Measurements from ENCODE around the gene PSMB11.

PSMB11 gene

DNA sequence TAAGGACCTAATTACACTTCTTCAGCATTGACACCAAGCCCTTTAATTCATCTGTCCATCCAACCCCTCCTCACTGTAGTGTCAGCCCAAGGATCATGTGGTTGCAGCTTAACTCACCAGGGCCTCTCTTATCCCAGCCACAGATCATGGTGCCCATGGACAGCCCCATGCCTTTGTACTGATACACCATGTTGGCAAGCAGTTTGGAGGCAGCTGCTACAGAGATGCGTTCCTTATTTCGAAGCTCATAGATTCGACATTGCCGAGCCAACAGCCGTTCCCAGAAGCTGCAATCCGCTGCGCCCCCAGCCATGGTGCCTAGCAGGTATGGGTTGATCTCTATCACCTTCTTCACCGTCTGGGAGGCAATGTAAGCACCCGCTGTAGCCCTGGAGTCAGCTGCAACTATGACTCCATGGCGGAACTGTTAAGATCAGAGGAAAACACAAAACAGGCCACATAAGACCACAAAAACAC is 8.7 kb upstream of the PSMB11 start:
- no peak overlapping the region for H2AK5ac ChIP-seq (ENCODE audit: low read length)
- peaks cover 10% of the 10 kb centered on the region for H3K36me3 ChIP-seq (ENCODE audit: control insufficient read depth, insufficient read depth, low read length)
- H2BK15ac ChIP-seq (replicated peaks; ENCODE audit: low read depth): no peak overlapping the region
- H3K18ac ChIP-seq (ENCODE audit: low read length): no peak overlapping the region
- no peak overlapping the region for H3K27ac ChIP-seq (ENCODE audit: low read depth, low read length)
- peak overlapping the region; percentile 96 for H3K4me2 ChIP-seq (ENCODE audit: low read length)
- H3K4me3 ChIP-seq (ENCODE audit: low read length): no peak overlapping the region
- no peak overlapping the region for H4K8ac ChIP-seq (ENCODE audit: low read depth, low read length)
- H4K5ac ChIP-seq (ENCODE audit: low read length): no peak overlapping the region
- H2BK120ac ChIP-seq (ENCODE audit: low read depth, low read length): no peak overlapping the region
- no peak overlapping the region for H3K4ac ChIP-seq (ENCODE audit: low read depth, low read length)
- H3K79me2 ChIP-seq (ENCODE audit: control insufficient read depth, insufficient read depth, low read length): peaks cover 26% of the 10 kb centered on the region
- H3K56ac ChIP-seq (ENCODE audit: low read length): peak overlapping the region; percentile 98
- H2BK5ac ChIP-seq (ENCODE audit: low read length): no peak overlapping the region
- no peaks in the 10 kb centered on the region for H3K27me3 ChIP-seq (ENCODE audit: insufficient read depth, low read length, poor library complexity)
- WGBS (ENCODE audit: extremely low coverage, insufficient coverage, low lambda C conversion rate): no CpG with 5 or more reads among the region's 10 CpGs
- no peak overlapping the region for H3K23ac ChIP-seq (ENCODE audit: low read length)
- peak overlapping the region; percentile 99 for H3K9ac ChIP-seq (ENCODE audit: low read length)
- H3K4me1 ChIP-seq (ENCODE audit: control insufficient read depth, low read depth, low read length): peaks cover 2% of the 10 kb centered on the region
- H3K79me1 ChIP-seq (ENCODE audit: low read length): peaks cover 14% of the 10 kb centered on the region
- no peak for DNase-seq

DNA sequence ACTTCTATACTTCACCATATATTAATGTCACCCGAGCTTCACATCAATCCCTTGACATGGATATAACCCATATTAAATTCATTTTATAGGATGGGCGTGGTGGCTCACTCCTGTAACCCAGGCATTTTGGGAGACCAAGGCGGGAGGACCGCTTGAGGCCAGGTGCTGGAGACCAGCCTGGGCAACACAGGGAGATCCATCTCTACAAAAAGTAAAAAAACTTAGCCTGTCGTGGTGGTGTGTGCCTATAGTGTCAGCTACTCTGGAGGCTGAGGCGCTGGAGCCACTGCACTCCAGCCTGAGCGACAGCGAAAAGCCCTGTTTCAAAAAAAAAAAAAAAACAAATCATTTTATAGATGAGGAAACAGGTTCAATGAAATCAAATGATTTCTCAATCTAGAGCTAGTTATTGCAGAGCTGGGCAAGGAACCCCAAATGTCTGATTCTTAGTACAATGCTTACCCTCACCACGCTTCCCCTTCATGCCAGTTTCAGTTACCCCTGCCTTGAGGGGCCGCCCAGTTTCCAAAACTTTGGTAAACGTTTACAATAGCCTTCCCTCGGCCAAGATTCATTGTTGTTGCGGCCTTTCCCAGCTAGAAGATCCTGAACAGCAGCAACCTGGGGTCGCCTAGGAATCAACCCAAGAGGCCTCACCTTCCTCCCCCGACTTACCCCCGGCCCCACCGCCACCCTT is 8.1 kb upstream of the PSMB11 start:
- peak overlapping the region; percentile 97 for H3K18ac ChIP-seq (ENCODE audit: low read length)
- H3K4me1 ChIP-seq (ENCODE audit: control insufficient read depth, low read depth, low read length): peaks cover 2% of the 10 kb centered on the region
- H4K5ac ChIP-seq (ENCODE audit: low read length): no peak overlapping the region
- WGBS (ENCODE audit: extremely low coverage, insufficient coverage, low lambda C conversion rate): 100% methylated on average over 1 of the region's 17 CpGs
- H3K4me2 ChIP-seq (ENCODE audit: low read length): peak overlapping the region; percentile 96
- H3K4me3 ChIP-seq (ENCODE audit: low read length): peak overlapping the region; percentile 94
- peak overlapping the region; percentile 66 for H3K23ac ChIP-seq (ENCODE audit: low read length)
- H2BK5ac ChIP-seq (ENCODE audit: low read length): peak overlapping the region; percentile 93
- H4K8ac ChIP-seq (ENCODE audit: low read depth, low read length): peak overlapping the region; percentile 90
- peak overlapping the region; percentile 54 for H3K27ac ChIP-seq (ENCODE audit: low read depth, low read length)
- peaks cover 7% of the 10 kb centered on the region for H3K36me3 ChIP-seq (ENCODE audit: control insufficient read depth, insufficient read depth, low read length)
- H3K79me1 ChIP-seq (ENCODE audit: low read length): peaks cover 10% of the 10 kb centered on the region
- H3K79me2 ChIP-seq (ENCODE audit: control insufficient read depth, insufficient read depth, low read length): peaks cover 23% of the 10 kb centered on the region
- no peaks in the 10 kb centered on the region for H3K27me3 ChIP-seq (ENCODE audit: insufficient read depth, low read length, poor library complexity)
- peak overlapping the region; percentile 98 for H3K56ac ChIP-seq (ENCODE audit: low read length)
- H2AK5ac ChIP-seq (ENCODE audit: low read length): peak overlapping the region; percentile 90
- H2BK120ac ChIP-seq (ENCODE audit: low read depth, low read length): peak overlapping the region; percentile 68
- H3K4ac ChIP-seq (ENCODE audit: low read depth, low read length): peak overlapping the region; percentile 99
- no peak overlapping the region for H2BK15ac ChIP-seq (replicated peaks; ENCODE audit: low read depth)
- peak overlapping the region; percentile 99 for H3K9ac ChIP-seq (ENCODE audit: low read length)
- DNase-seq: no peak

DNA sequence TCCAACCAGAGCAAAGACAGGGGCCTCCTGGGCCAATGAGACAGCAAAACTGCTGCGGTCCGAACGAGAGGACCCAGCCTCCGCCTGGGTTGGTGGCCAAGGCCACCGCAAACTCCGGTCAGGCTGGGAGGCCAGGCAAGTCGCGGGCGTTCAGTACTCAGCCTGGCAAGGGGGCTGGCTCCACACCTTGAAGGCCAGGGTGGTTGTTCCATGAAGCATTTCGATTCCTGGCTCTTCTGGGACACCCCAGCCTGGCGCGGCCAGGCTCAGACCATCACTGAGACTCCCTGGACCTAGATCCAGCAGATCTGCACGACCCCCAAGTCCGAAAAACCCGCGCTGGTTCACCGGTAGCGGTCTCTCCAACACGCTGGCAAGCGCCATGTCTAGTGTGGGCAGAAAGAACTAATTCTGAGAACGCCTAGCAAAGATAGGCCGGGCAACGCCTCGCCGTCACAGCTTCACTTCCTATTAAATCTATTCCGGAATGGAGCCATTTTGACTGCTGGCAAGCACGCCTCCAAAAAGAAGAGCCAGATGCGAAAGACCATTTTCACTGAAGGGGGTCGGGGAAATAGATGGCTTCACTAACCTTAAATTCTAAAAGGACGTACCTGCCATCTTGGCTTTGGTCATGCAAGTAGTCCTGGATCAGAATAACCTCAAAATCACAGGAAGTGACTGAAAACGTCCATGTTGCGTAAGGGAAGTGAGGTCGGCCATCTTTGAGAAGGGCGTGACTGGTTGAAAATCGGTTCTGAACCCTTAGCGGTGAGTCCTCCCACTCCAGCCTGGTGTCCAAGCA is 7.3 kb upstream of the PSMB11 start, which contains the start of gene PSMB5:
TSS of gene PSMB5 (minus strand) at position 403 of the 805 bp plus-strand sequence. CDS start at position 384, 19 bp downstream.
- Histone ChIP-seq H3K18ac (ENCODE audit: low read length) (peak within 1 kb of the TSS; percentile 97), H3K36me3 (ENCODE audit: control insufficient read depth, insufficient read depth, low read length) (peaks cover 5% of the 10 kb centered on the region), H3K27me3 (ENCODE audit: insufficient read depth, low read length, poor library complexity) (no peaks in the 10 kb centered on the region), H3K27ac (ENCODE audit: low read depth, low read length) (peak within 1 kb of the TSS; percentile 62), H3K4ac (ENCODE audit: low read depth, low read length) (peak within 1 kb of the TSS; percentile 99), H3K4me2 (ENCODE audit: low read length) (peak within 1 kb of the TSS; percentile 96), H3K79me1 (ENCODE audit: low read length) (peaks cover 10% of the 10 kb centered on the region), H4K8ac (ENCODE audit: low read depth, low read length) (peak within 1 kb of the TSS; percentile 90), H2AK5ac (ENCODE audit: low read length) (peak within 1 kb of the TSS; percentile 90), H2BK120ac (ENCODE audit: low read depth, low read length) (peak within 1 kb of the TSS; percentile 68), H3K9ac (ENCODE audit: low read length) (peak within 1 kb of the TSS; percentile 99), H2BK5ac (ENCODE audit: low read length) (peak within 1 kb of the TSS; percentile 100), H3K23ac (ENCODE audit: low read length) (peak within 1 kb of the TSS; percentile 66), H3K79me2 (ENCODE audit: control insufficient read depth, insufficient read depth, low read length) (peaks cover 19% of the 10 kb centered on the region), H2BK15ac (replicated peaks; ENCODE audit: low read depth) (no peak within 1 kb of the TSS), H3K4me1 (ENCODE audit: control insufficient read depth, low read depth, low read length) (peaks cover 2% of the 10 kb centered on the region), H3K56ac (ENCODE audit: low read length) (peak within 1 kb of the TSS; percentile 98), H3K4me3 (ENCODE audit: low read length) (peak within 1 kb of the TSS; percentile 94), H4K5ac (ENCODE audit: low read length) (peak within 1 kb of the TSS; percentile 7)
- peak; percentile 99 for DNase-seq
- WGBS (ENCODE audit: extremely low coverage, insufficient coverage, low lambda C conversion rate): no CpG with 5 or more reads among the region's 36 CpGs

DNA sequence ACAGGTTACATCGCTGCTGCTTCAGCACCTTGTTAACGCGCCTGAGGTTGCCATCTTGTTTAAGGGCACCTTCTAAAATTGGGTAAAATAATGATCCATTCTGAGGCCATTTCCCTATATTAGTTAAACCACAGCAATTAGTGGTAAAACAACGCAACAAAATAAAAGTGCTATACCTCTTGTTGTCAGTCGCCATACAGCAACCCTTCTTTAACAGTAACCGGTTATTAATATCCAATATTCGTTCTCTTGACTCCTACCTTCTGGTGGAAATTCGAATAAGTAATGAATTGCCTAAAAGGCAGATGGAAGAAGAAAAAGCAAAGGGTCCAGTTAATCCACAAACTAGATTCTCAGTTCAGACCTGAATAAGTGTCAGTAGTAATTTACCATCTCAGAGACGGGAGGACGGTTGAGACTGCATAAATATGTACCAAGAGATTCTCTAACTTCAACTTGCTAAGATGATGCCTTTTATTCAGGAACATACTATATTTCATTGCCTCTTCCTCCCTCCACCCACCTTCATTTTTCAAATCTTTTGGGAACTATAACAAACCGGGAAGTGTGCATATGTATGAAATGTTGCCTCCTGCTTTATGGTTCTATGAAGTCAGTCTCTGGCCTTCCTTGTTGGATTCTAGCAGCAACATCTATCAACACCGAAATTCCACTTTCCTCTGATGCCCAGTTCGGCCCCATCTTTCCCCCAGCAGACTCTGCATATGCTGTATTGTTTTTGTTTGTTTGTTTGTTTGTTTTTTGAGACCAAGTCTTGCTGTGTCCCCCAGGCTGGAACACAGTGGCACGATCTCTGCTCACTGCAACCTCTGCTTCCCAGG is 6.5 kb upstream of the PSMB11 start:
- no peak overlapping the region for H3K23ac ChIP-seq (ENCODE audit: low read length)
- no peak overlapping the region for H2BK5ac ChIP-seq (ENCODE audit: low read length)
- H3K56ac ChIP-seq (ENCODE audit: low read length): no peak overlapping the region
- no peak overlapping the region for H3K4ac ChIP-seq (ENCODE audit: low read depth, low read length)
- H4K5ac ChIP-seq (ENCODE audit: low read length): peak overlapping the region; percentile 7
- H3K79me1 ChIP-seq (ENCODE audit: low read length): peaks cover 10% of the 10 kb centered on the region
- peaks cover 19% of the 10 kb centered on the region for H3K79me2 ChIP-seq (ENCODE audit: control insufficient read depth, insufficient read depth, low read length)
- DNase-seq: no peak
- no peak overlapping the region for H3K4me3 ChIP-seq (ENCODE audit: low read length)
- no peak overlapping the region for H2BK120ac ChIP-seq (ENCODE audit: low read depth, low read length)
- H2AK5ac ChIP-seq (ENCODE audit: low read length): no peak overlapping the region
- no peak overlapping the region for H3K18ac ChIP-seq (ENCODE audit: low read length)
- H3K4me2 ChIP-seq (ENCODE audit: low read length): no peak overlapping the region
- peaks cover 5% of the 10 kb centered on the region for H3K36me3 ChIP-seq (ENCODE audit: control insufficient read depth, insufficient read depth, low read length)
- H2BK15ac ChIP-seq (replicated peaks; ENCODE audit: low read depth): no peak overlapping the region
- H3K27ac ChIP-seq (ENCODE audit: low read depth, low read length): no peak overlapping the region
- no CpG with 5 or more reads among the region's 14 CpGs for WGBS (ENCODE audit: extremely low coverage, insufficient coverage, low lambda C conversion rate)
- H3K9ac ChIP-seq (ENCODE audit: low read length): no peak overlapping the region
- no peaks in the 10 kb centered on the region for H3K27me3 ChIP-seq (ENCODE audit: insufficient read depth, low read length, poor library complexity)
- peaks cover 2% of the 10 kb centered on the region for H3K4me1 ChIP-seq (ENCODE audit: control insufficient read depth, low read depth, low read length)
- H4K8ac ChIP-seq (ENCODE audit: low read depth, low read length): no peak overlapping the region

DNA sequence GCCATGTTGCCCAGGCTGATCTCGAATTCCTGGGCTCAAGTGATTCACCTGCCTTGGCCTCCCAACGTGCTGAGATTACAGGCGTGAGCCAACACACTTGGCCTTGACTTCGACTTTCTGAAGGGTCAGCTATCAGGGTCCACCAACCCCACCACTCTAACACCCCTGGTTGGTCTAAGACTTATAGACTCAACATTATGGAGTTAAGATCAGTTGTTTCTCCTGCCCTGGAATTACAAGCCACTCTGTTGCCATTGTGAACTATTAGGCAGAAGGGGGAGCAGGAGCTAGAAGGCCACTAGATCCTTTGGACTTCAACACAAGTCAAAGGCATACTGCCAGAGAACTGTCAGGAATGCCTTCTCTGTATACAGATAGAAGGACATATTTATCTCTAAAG is 1.9 kb upstream of the PSMB11 start:
- no peaks in the 10 kb centered on the region for H3K27me3 ChIP-seq (ENCODE audit: insufficient read depth, low read length, poor library complexity)
- no peak overlapping the region for H4K8ac ChIP-seq (ENCODE audit: low read depth, low read length)
- H3K9ac ChIP-seq (ENCODE audit: low read length): no peak overlapping the region
- no peak overlapping the region for H3K23ac ChIP-seq (ENCODE audit: low read length)
- H3K56ac ChIP-seq (ENCODE audit: low read length): no peak overlapping the region
- H3K79me1 ChIP-seq (ENCODE audit: low read length): no peaks in the 10 kb centered on the region
- H3K79me2 ChIP-seq (ENCODE audit: control insufficient read depth, insufficient read depth, low read length): no peaks in the 10 kb centered on the region
- H3K18ac ChIP-seq (ENCODE audit: low read length): no peak overlapping the region
- no peaks in the 10 kb centered on the region for H3K36me3 ChIP-seq (ENCODE audit: control insufficient read depth, insufficient read depth, low read length)
- WGBS (ENCODE audit: extremely low coverage, insufficient coverage, low lambda C conversion rate): no CpG with 5 or more reads among the region's 4 CpGs
- H2AK5ac ChIP-seq (ENCODE audit: low read length): no peak overlapping the region
- H4K5ac ChIP-seq (ENCODE audit: low read length): no peak overlapping the region
- peaks cover 2% of the 10 kb centered on the region for H3K4me1 ChIP-seq (ENCODE audit: control insufficient read depth, low read depth, low read length)
- H2BK5ac ChIP-seq (ENCODE audit: low read length): no peak overlapping the region
- no peak overlapping the region for H2BK120ac ChIP-seq (ENCODE audit: low read depth, low read length)
- H3K4ac ChIP-seq (ENCODE audit: low read depth, low read length): no peak overlapping the region
- no peak overlapping the region for H3K4me3 ChIP-seq (ENCODE audit: low read length)
- H2BK15ac ChIP-seq (replicated peaks; ENCODE audit: low read depth): no peak overlapping the region
- no peak overlapping the region for H3K27ac ChIP-seq (ENCODE audit: low read depth, low read length)
- DNase-seq: no peak
- H3K4me2 ChIP-seq (ENCODE audit: low read length): no peak overlapping the region
